CD4-positive, alpha-beta T cell (primary cell): Measurements from ENCODE around the gene ANKRD39. TPM values are rescaled to one million over a fixed set of nuclear protein-coding genes. Genes with fewer than 3 reads are reported as not detected.

Source experiments
- ATAC-seq: fragments of 200-7000 bp; cut with Tn5 transposase; one replicate; pipeline ENCODE4 v1.10.0; 2022; ENCODE audit warnings: mild to moderate bottlenecking; ENCODE audit not compliant: poor library complexity
- CTCF ChIA-PET: fragments of 350-600 bp; sonication (Branson Sonifier 250); formaldehyde crosslinking; loops from one replicate; lab custom pipeline; 2021; ENCODE audit warnings: antibody characterized with exemption, inconsistent platforms; lab: Charles Lee
- POLR2A ChIA-PET: fragments of 350-600 bp; sonication (Branson Sonifier 250); formaldehyde crosslinking; loops from one replicate; lab custom pipeline; 2021; ENCODE audit warnings: antibody characterized with exemption, inconsistent platforms; lab: Charles Lee
- DNase-seq, 14 experiments: peaks; one replicate each; pipeline ENCODE4 v3.0.0-alpha.2; 2013 to 2020; ENCODE audit warnings: mixed read lengths in 2 of 14
- H3K27ac ChIP-seq, 2 donors: one replicate each; pipeline versions ENCODE4 v1.5.1 to v1.7.0; 2013; ENCODE audit warnings: low read length in 2 of 2, low read depth in 1 of 2, mild to moderate bottlenecking in 1 of 2
- H3K27me3 ChIP-seq, 2 experiments: 1 replicate in 1 of 2; 2 replicates in 1 of 2; pipeline versions ENCODE4 v1.6.1 to v1.7.0; 2013; ENCODE audit warnings: low read length in 2 of 2, control low read depth in 1 of 2, mild to moderate bottlenecking in 1 of 2, moderate library complexity in 1 of 2; ENCODE audit not compliant: insufficient read depth in 2 of 2, control insufficient read depth in 1 of 2
- H3K36me3 ChIP-seq: one replicate; pipeline ENCODE4 v1.6.1; 2013; ENCODE audit warnings: low read length, control low read depth; ENCODE audit not compliant: insufficient read depth
- H3K4me1 ChIP-seq: one replicate; pipeline ENCODE4 v1.6.1; 2013; ENCODE audit warnings: low read length, control low read depth; ENCODE audit not compliant: insufficient read depth
- H3K4me3 ChIP-seq: one replicate; pipeline ENCODE4 v1.5.1; 2013; ENCODE audit warnings: mild to moderate bottlenecking, low read length, moderate library complexity
- H3K9me3 ChIP-seq, 2 experiments: 1 replicate in 1 of 2; 2 replicates in 1 of 2; pipeline versions ENCODE4 v1.6.1 to v1.7.0; 2013; ENCODE audit warnings: low read length in 2 of 2, mild to moderate bottlenecking in 2 of 2, control low read depth in 1 of 2, moderate library complexity in 1 of 2; ENCODE audit not compliant: control insufficient read depth in 1 of 2, insufficient read depth in 1 of 2
- H3K27ac Mint-ChIP-seq: one replicate; pipeline ENCODE4 v1.8.0; 2020; ENCODE audit warnings: mixed read lengths
- H3K27me3 Mint-ChIP-seq: one replicate; pipeline ENCODE4 v1.8.0; 2021; ENCODE audit warnings: mixed read lengths
- H3K36me3 Mint-ChIP-seq: one replicate; pipeline ENCODE4 v1.8.0; 2021; ENCODE audit warnings: low read depth, mixed read lengths
- H3K4me1 Mint-ChIP-seq: one replicate; pipeline ENCODE4 v1.8.0; 2021; ENCODE audit warnings: low read depth, mixed read lengths
- H3K4me3 Mint-ChIP-seq: one replicate; pipeline ENCODE4 v1.8.0; 2020; ENCODE audit warnings: mild to moderate bottlenecking, mixed read lengths
- H3K9me3 Mint-ChIP-seq: one replicate; pipeline ENCODE4 v1.8.0; 2020; ENCODE audit warnings: mixed read lengths
- intact Hi-C, 2 experiments: fragments of 100-400 bp; cut with DNase I in 1 of 2; cut with micrococcal nuclease in 1 of 2; formaldehyde crosslinking; loops; one replicate each; pipeline versions ENCODE4 v1.15.1 to v1.9.0; 2023 to 2025; cut with DNase I, micrococcal nuclease
- total RNA-seq, 174 experiments: library from RNA in 2 of 174; stranded (reverse) in 2 of 174; gene quantifications; one replicate each; pipeline ENCODE4 v1.2.3 and lab custom pipeline; 2021 to 2026
- TF ChIP-seq, protein P1 (sequence below): fragments of 200-600 bp; IDR thresholded peaks from one replicate; pipeline ENCODE4 v1.8.0; 2022; ENCODE audit warnings: antibody characterized with exemption, mild to moderate bottlenecking

ANKRD39 gene
- total RNA-seq, 2 experiments from 2014 or later: 17.2 to 18.3 TPM

DNA sequence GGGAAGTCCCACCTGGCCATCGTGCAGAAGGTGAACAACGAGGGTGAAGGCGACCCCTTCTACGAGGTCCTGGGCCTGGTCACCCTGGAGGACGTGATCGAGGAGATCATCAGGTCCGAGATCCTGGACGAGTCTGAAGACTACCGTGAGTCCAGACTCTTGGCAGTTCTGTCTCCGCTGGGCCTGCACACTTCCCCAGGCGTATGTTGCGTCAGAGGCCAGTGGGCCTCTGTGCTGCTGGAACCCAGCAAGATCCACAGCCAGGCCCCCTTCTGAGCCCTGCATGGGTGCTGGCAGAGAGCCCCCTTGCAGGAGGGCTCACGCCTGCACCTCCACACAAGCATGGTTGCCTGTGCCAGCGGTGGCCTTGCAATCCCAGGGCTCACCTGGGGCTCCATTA lies 32.8 kb downstream of the ANKRD39 start:
- Histone ChIP-seq H3K36me3 (peaks cover 76% of the 10 kb centered on the region), H3K4me3 (no peak overlapping the region), H3K27me3 (no peaks in the 10 kb centered on the region), H3K27ac (no peak overlapping the region), H3K9me3 (no peaks in the 10 kb centered on the region), H3K4me1 (peaks cover 22% of the 10 kb centered on the region)
- Mint-ChIP-seq H3K27me3 (no peaks in the 10 kb centered on the region), H3K27ac (no peak overlapping the region), H3K4me3 (no peak overlapping the region), H3K9me3 (no peaks in the 10 kb centered on the region), H3K4me1 (peaks cover 26% of the 10 kb centered on the region), H3K36me3 (peaks cover 76% of the 10 kb centered on the region)
- TF ChIP-seq, protein P1, sequence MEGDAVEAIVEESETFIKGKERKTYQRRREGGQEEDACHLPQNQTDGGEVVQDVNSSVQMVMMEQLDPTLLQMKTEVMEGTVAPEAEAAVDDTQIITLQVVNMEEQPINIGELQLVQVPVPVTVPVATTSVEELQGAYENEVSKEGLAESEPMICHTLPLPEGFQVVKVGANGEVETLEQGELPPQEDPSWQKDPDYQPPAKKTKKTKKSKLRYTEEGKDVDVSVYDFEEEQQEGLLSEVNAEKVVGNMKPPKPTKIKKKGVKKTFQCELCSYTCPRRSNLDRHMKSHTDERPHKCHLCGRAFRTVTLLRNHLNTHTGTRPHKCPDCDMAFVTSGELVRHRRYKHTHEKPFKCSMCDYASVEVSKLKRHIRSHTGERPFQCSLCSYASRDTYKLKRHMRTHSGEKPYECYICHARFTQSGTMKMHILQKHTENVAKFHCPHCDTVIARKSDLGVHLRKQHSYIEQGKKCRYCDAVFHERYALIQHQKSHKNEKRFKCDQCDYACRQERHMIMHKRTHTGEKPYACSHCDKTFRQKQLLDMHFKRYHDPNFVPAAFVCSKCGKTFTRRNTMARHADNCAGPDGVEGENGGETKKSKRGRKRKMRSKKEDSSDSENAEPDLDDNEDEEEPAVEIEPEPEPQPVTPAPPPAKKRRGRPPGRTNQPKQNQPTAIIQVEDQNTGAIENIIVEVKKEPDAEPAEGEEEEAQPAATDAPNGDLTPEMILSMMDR: no peak
- no peak for DNase-seq
- POLR2A ChIA-PET: no interaction called here
- CTCF ChIA-PET: no interaction called here
- no peak for ATAC-seq
- intact Hi-C loops: no loop called here

DNA sequence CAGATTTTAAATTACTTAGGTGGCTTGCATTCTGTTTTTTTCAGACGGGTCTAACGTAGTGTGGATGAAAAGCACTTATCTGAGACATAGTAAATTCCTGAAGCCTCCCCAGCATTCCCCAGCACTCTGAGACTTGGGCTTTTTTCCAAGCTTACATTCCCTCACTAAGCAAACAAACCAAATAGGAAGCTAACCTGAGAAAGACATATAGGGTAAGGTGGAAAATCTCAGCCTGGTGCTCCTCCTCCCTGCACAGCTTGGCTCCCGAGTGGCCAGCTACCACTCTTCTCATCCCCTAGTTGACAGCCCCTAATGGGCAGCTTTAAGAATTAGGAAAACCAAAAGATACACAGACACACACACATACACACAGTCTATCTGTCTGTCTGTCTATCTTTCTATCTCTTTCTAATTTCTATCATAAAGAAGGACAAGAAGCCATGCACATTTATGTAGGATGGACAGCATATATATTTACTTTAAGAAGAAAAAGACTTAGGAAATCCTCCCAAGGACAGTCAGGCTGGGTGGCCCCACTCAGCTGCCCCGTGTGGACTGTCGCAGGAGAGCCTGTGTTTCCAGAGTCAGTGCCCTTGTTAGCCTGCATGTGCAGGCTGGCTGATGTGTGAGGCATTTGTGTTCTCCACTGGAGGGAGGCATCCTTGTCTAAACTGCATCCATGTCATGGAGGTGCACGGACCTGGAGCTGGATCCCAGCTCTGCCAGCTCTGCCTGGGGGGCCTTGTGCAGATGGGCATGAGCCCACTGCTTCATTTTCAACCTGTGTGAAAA lies 33.5 kb downstream of the ANKRD39 start:
- Histone ChIP-seq H3K27ac (no peak overlapping the region), H3K27me3 (no peaks in the 10 kb centered on the region), H3K9me3 (no peaks in the 10 kb centered on the region), H3K4me1 (peaks cover 30% of the 10 kb centered on the region), H3K4me3 (no peak overlapping the region), H3K36me3 (peaks cover 70% of the 10 kb centered on the region)
- ChIA-PET POLR2A (no interaction called here), CTCF (no interaction called here)
- Mint-ChIP-seq H3K27me3 (no peaks in the 10 kb centered on the region), H3K27ac (no peak overlapping the region), H3K4me3 (no peak overlapping the region), H3K9me3 (no peaks in the 10 kb centered on the region), H3K36me3 (peaks cover 76% of the 10 kb centered on the region), H3K4me1 (peaks cover 33% of the 10 kb centered on the region)
- DNase-seq (no peak), ATAC-seq (no peak)
- TF ChIP-seq, protein P1: no peak
- intact Hi-C loops: no loop called here

DNA sequence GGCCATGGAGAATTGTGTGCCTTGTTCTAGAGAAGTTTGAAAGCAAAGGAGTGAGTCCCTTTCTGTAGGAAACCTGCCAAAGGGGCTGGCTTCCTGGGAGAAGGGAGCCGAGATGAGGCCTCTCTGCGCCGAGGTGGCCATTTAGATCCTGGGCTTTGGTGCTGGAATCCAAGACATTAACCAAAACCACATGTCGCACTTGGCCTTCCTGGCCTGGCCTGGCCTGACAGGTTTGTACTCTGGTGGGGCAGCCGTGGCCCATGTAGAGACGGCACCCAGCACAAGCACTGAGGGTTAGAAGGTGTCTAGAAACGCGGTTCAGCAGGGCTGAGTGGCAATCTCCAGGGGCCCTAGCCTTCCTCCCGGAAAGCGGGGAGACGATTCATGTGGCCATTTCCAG lies 34.6 kb downstream of the ANKRD39 start:
- no peaks in the 10 kb centered on the region for H3K27me3 Mint-ChIP-seq
- H3K36me3 Mint-ChIP-seq: peaks cover 77% of the 10 kb centered on the region
- no peak overlapping the region for H3K27ac ChIP-seq
- H3K4me1 Mint-ChIP-seq: peaks cover 44% of the 10 kb centered on the region
- H3K9me3 Mint-ChIP-seq: no peaks in the 10 kb centered on the region
- no peak overlapping the region for H3K27ac Mint-ChIP-seq
- H3K36me3 ChIP-seq: peaks cover 65% of the 10 kb centered on the region
- H3K4me1 ChIP-seq: peaks cover 41% of the 10 kb centered on the region
- H3K4me3 Mint-ChIP-seq: no peak overlapping the region
- H3K4me3 ChIP-seq: no peak overlapping the region
- DNase-seq (no peak), ATAC-seq (no peak)
- CTCF ChIA-PET: no interaction called here
- no peaks in the 10 kb centered on the region for H3K27me3 ChIP-seq
- POLR2A ChIA-PET: interaction anchor here (1.1 kb wide), 1 partner anchor 17 kb away, joined by 4 read pairs; no protein-coding TSS in a partner anchor
- TF ChIP-seq, protein P1: no peak
- no peaks in the 10 kb centered on the region for H3K9me3 ChIP-seq
- intact Hi-C loops: no loop called here
